ENCODE measurements around the gene RDH13. TPM values are rescaled to one million over a fixed set of nuclear protein-coding genes. Genes with fewer than 3 reads are reported as not detected.

The RDH13 gene
- total and polyA plus RNA-seq, 2 experiments from 2014 or later: 28.0 to 36.5 TPM

DNA sequence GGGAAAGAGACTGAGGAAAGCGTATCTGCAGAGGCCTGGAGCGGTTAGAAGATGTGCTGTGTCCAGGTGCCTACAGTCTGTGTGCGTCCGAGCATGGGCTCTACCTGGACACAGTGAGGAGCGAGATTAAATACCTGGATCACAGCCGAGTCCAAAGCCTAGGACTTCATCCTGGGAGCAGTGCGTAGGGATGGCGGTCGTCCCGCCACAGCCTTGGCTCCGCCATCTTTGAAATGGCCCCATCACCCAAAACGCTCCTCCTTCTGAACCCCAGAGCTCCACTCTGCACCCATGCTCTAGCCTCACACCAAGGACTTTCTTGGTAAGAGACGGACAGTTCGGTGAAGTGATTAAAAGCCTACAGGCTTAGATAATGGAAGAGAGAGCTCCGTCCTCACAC, 44.7 kb downstream of the RDH13 start:
- H3K27me3 ChIP-seq (ENCODE audit: insufficient read depth): no peaks in the 10 kb centered on the region
- no peak overlapping the region for H3K4me2 ChIP-seq
- H3K4me1 ChIP-seq (ENCODE audit: insufficient read depth): 0 out of 2 replicates have a peak, but pooled peaks cover 3% of the 10 kb centered on the region
- Mint-ChIP-seq H3K4me3 (no peak overlapping the region), H3K27ac (no peak overlapping the region), H3K4me1 (no peaks in the 10 kb centered on the region), H3K27me3 (ENCODE audit: insufficient read depth, low read depth, poor library complexity) (peaks cover 8% of the 10 kb centered on the region), H3K9me3 (peaks cover 35% of the 10 kb centered on the region), H3K36me3 (ENCODE audit: low read depth) (peaks cover 7% of the 10 kb centered on the region)
- no peak overlapping the region for H3K27ac ChIP-seq (ENCODE audit: low read depth)
- peaks cover 12% of the 10 kb centered on the region; the same call in 1 of the 2 replicates for H3K36me3 ChIP-seq (ENCODE audit: insufficient read depth)
- DNase-seq (ENCODE audit: low spot score) (no peak), ATAC-seq (no peak)
- no peak overlapping the region for H2AFZ ChIP-seq
- peaks cover 8% of the 10 kb centered on the region for H4K20me1 ChIP-seq (replicated peaks; ENCODE audit: insufficient read depth)
- no peak overlapping the region for H3K4me3 ChIP-seq
- no peaks in the 10 kb centered on the region for H3K9me2 ChIP-seq (ENCODE audit: insufficient read depth)
- H3K79me2 ChIP-seq (replicated peaks; ENCODE audit: insufficient read depth): peaks cover 94% of the 10 kb centered on the region
- TF ChIP-seq ZNF331 (CRISPR knock-in tag; IDR thresholded peaks at IDR 0.05; ENCODE audit: low read depth) (no peak), EZH2phosphoT487 (IDR thresholded peaks at IDR 0.05; ENCODE audit: unreplicated experiment) (no peak), ZNF114 (CRISPR knock-in tag; IDR thresholded peaks at IDR 0.05) (no peak)
- TF ChIP-seq, protein P1, sequence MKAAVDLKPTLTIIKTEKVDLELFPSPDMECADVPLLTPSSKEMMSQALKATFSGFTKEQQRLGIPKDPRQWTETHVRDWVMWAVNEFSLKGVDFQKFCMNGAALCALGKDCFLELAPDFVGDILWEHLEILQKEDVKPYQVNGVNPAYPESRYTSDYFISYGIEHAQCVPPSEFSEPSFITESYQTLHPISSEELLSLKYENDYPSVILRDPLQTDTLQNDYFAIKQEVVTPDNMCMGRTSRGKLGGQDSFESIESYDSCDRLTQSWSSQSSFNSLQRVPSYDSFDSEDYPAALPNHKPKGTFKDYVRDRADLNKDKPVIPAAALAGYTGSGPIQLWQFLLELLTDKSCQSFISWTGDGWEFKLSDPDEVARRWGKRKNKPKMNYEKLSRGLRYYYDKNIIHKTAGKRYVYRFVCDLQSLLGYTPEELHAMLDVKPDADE (IDR thresholded peaks at IDR 0.05): no peak
- H3F3A ChIP-seq (replicated peaks; ENCODE audit: low read depth): 0 out of 2 replicates have a peak, but pooled peaks cover 6% of the 10 kb centered on the region

DNA sequence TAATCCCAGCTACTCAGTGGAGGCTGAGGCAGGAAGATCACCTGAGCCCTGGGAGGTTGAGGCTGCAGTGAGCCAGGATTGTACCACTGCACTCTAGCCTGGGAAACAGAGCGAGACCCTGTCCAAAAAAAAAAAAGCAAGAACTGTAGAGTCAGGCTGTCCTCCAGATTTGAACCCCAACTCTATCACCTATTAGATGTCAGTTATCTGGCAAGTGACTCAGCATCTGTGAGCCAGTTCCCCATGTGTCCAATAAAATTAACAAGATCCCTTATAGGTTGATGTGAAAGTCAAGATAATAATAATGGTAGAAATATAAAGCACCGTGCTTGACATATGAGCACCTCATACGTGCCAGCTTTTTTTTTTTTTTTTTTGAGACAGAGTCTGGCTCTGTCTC, 46.9 kb downstream of the RDH13 start:
- Histone ChIP-seq H3K79me2 (replicated peaks; ENCODE audit: insufficient read depth) (peaks cover 92% of the 10 kb centered on the region), H3K36me3 (ENCODE audit: insufficient read depth) (peaks cover 14% of the 10 kb centered on the region; the same call in 1 of the 2 replicates), H3K4me3 (no peak overlapping the region), H2AFZ (no peak overlapping the region), H3K4me1 (ENCODE audit: insufficient read depth) (peaks cover 20% of the 10 kb centered on the region), H3K27ac (ENCODE audit: low read depth) (no peak overlapping the region), H4K20me1 (replicated peaks; ENCODE audit: insufficient read depth) (peaks cover 8% of the 10 kb centered on the region), H3K27me3 (ENCODE audit: insufficient read depth) (no peaks in the 10 kb centered on the region), H3K4me2 (no peak overlapping the region), H3F3A (replicated peaks; ENCODE audit: low read depth) (0 out of 2 replicates have a peak, but pooled peaks cover 3% of the 10 kb centered on the region), H3K9me2 (ENCODE audit: insufficient read depth) (no peaks in the 10 kb centered on the region)
- Mint-ChIP-seq H3K9me3 (peaks cover 32% of the 10 kb centered on the region), H3K27ac (no peak overlapping the region), H3K4me1 (peaks cover 13% of the 10 kb centered on the region), H3K4me3 (no peak overlapping the region), H3K36me3 (ENCODE audit: low read depth) (peaks cover 7% of the 10 kb centered on the region; the same call in 2 of the 3 replicates), H3K27me3 (ENCODE audit: insufficient read depth, low read depth, poor library complexity) (peaks cover 15% of the 10 kb centered on the region)
- ATAC-seq (no peak), DNase-seq (ENCODE audit: low spot score) (no peak)
- TF ChIP-seq NANOG (IDR thresholded peaks at IDR 0.05; ENCODE audit: borderline replicate concordance) (no peak), JUNB (IDR thresholded peaks at IDR 0.05; ENCODE audit: unreplicated experiment) (no peak), ZNF331 (CRISPR knock-in tag; IDR thresholded peaks at IDR 0.05; ENCODE audit: low read depth) (no peak), EZH2phosphoT487 (IDR thresholded peaks at IDR 0.05; ENCODE audit: unreplicated experiment) (no peak), STAT1 (IDR thresholded peaks at IDR 0.05; ENCODE audit: unreplicated experiment) (no peak)
- TF ChIP-seq, protein P2, sequence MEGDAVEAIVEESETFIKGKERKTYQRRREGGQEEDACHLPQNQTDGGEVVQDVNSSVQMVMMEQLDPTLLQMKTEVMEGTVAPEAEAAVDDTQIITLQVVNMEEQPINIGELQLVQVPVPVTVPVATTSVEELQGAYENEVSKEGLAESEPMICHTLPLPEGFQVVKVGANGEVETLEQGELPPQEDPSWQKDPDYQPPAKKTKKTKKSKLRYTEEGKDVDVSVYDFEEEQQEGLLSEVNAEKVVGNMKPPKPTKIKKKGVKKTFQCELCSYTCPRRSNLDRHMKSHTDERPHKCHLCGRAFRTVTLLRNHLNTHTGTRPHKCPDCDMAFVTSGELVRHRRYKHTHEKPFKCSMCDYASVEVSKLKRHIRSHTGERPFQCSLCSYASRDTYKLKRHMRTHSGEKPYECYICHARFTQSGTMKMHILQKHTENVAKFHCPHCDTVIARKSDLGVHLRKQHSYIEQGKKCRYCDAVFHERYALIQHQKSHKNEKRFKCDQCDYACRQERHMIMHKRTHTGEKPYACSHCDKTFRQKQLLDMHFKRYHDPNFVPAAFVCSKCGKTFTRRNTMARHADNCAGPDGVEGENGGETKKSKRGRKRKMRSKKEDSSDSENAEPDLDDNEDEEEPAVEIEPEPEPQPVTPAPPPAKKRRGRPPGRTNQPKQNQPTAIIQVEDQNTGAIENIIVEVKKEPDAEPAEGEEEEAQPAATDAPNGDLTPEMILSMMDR (conservative IDR thresholded peaks at IDR 0.05; ENCODE audit: low read depth in 2 of 2): no peak
- TF ChIP-seq, protein P3, sequence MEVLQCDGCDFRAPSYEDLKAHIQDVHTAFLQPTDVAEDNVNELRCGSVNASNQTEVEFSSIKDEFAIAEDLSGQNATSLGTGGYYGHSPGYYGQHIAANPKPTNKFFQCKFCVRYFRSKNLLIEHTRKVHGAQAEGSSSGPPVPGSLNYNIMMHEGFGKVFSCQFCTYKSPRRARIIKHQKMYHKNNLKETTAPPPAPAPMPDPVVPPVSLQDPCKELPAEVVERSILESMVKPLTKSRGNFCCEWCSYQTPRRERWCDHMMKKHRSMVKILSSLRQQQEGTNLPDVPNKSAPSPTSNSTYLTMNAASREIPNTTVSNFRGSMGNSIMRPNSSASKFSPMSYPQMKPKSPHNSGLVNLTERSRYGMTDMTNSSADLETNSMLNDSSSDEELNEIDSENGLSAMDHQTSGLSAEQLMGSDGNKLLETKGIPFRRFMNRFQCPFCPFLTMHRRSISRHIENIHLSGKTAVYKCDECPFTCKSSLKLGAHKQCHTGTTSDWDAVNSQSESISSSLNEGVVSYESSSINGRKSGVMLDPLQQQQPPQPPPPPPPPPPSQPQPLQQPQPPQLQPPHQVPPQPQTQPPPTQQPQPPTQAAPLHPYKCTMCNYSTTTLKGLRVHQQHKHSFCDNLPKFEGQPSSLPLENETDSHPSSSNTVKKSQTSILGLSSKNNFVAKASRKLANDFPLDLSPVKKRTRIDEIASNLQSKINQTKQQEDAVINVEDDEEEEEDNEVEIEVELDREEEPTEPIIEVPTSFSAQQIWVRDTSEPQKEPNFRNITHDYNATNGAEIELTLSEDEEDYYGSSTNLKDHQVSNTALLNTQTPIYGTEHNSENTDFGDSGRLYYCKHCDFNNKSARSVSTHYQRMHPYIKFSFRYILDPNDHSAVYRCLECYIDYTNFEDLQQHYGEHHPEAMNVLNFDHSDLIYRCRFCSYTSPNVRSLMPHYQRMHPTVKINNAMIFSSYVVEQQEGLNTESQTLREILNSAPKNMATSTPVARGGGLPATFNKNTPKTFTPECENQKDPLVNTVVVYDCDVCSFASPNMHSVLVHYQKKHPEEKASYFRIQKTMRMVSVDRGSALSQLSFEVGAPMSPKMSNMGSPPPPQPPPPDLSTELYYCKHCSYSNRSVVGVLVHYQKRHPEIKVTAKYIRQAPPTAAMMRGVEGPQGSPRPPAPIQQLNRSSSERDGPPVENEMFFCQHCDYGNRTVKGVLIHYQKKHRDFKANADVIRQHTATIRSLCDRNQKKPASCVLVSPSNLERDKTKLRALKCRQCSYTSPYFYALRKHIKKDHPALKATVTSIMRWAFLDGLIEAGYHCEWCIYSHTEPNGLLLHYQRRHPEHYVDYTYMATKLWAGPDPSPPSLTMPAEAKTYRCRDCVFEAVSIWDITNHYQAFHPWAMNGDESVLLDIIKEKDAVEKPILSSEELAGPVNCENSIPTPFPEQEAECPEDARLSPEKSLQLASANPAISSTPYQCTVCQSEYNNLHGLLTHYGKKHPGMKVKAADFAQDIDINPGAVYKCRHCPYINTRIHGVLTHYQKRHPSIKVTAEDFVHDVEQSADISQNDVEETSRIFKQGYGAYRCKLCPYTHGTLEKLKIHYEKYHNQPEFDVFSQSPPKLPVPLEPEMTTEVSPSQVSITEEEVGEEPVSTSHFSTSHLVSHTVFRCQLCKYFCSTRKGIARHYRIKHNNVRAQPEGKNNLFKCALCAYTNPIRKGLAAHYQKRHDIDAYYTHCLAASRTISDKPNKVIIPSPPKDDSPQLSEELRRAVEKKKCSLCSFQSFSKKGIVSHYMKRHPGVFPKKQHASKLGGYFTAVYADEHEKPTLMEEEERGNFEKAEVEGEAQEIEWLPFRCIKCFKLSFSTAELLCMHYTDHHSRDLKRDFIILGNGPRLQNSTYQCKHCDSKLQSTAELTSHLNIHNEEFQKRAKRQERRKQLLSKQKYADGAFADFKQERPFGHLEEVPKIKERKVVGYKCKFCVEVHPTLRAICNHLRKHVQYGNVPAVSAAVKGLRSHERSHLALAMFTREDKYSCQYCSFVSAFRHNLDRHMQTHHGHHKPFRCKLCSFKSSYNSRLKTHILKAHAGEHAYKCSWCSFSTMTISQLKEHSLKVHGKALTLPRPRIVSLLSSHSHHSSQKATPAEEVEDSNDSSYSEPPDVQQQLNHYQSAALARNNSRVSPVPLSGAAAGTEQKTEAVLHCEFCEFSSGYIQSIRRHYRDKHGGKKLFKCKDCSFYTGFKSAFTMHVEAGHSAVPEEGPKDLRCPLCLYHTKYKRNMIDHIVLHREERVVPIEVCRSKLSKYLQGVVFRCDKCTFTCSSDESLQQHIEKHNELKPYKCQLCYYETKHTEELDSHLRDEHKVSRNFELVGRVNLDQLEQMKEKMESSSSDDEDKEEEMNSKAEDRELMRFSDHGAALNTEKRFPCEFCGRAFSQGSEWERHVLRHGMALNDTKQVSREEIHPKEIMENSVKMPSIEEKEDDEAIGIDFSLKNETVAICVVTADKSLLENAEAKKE (CRISPR knock-in tag; IDR thresholded peaks at IDR 0.05): no peak
